ENCODE data around the gene TMEM179. TPM values are rescaled to one million over a fixed set of nuclear protein-coding genes. Genes with fewer than 3 reads are reported as not detected.

TMEM179 gene
- total and polyA plus RNA-seq, 10 of the 15 experiments (the other 5 are each of a cell fraction or from before 2014, with no cell fraction given), result not detected

DNA sequence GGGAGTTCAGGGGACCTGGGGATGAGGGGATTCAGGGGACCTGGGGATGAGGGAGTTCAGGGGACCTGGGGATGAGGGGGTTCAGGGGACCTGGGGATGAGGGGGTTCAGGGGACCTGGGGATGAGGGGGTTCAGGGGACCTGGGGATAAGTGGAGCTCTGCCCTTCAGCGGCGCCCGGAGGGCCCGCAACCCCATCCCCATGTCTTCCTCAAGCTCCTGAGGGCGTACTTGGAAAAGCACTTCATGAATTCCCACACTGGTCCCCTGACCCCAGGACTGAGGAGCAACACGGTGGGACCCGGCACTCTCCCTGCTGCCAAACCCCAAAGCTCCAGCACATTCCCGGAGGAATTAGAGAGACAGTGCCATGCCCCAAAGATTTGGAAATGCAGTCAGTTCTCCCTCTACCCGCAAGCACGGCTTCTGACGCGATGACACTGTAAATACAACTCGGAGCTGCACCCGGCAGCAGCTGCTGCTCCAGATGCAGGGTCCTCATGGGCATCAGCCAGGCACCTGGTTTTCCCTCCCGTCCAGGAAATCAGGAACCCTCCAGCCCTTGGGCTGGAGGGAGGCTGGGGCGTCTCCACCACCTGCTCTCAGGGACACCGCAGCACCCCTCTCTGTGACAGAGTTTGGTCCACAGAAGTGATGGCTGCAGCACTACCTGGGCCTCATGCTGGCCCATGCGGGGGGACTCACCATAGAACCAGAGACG, 57.8 kb downstream of the TMEM179 start (continued):
- no peak for TF ChIP-seq NR2C1 (IDR thresholded peaks at IDR 0.05)
- no peak for TF ChIP-seq REST (IDR thresholded peaks at IDR 0.05; ENCODE audit: low read depth, low read length)
- no peak for TF ChIP-seq TARDBP (IDR thresholded peaks at IDR 0.05; ENCODE audit: borderline replicate concordance)

GRCh38 chr14:104545942-104546501, 58.5 kb downstream of the TMEM179 start:
- SMC1A ChIA-PET (ENCODE audit: uncharacterized antibody, unreplicated experiment), result no interaction called here
- intact Hi-C loops (cut with micrococcal nuclease; ENCODE audit: unreplicated experiment), result no loop called here

More at GRCh38 chr14:104545942-104546501, 58.5 kb downstream of the TMEM179 start:
- ATAC-seq (no peak), DNase-seq (ENCODE audit: low read depth, low spot score) (no peak), FAIRE-seq (no peak)
- H3K27ac ChIP-seq (ENCODE audit: control insufficient read depth, insufficient read depth), result no peak overlapping the region
- H3K36me3 ChIP-seq (ENCODE audit: control insufficient read depth in 2 of 2, insufficient read depth in 2 of 2, low read length in 1 of 2), result no peaks in the 10 kb centered on the region
- H2AFZ ChIP-seq (ENCODE audit: control insufficient read depth, low read depth, low read length), result no peak overlapping the region
- ChIA-PET CTCF (no interaction called here), POLR2A (no interaction called here), RAD21 (ENCODE audit: unreplicated experiment) (no interaction called here)
- no peak overlapping the region for H3K4me2 ChIP-seq (ENCODE audit: control insufficient read depth, insufficient read depth)
- H4K20me1 ChIP-seq (ENCODE audit: control insufficient read depth, insufficient read depth), result no peaks in the 10 kb centered on the region
- in situ Hi-C loops (cut with MboI), result no loop called here
- H3K9ac ChIP-seq (ENCODE audit: control insufficient read depth, insufficient read depth, low read length), result no peak overlapping the region
- H3K4me1 ChIP-seq (ENCODE audit: control insufficient read depth, insufficient read depth, low read length), result no peaks in the 10 kb centered on the region
- no peak for TF ChIP-seq FOXM1 (IDR thresholded peaks at IDR 0.05; ENCODE audit: low read depth, low read length)
- TF ChIP-seq ZNF217 (IDR thresholded peaks at IDR 0.05), result no peak
- no peak for TF ChIP-seq JUND (IDR thresholded peaks at IDR 0.05; ENCODE audit: low read depth, low read length)
- no peak for TF ChIP-seq POLR2A (IDR thresholded peaks at IDR 0.05; ENCODE audit: low read depth, low read length)
- no peak for TF ChIP-seq NBN (IDR thresholded peaks at IDR 0.05)
- no peak for TF ChIP-seq RUNX3 (IDR thresholded peaks at IDR 0.05; ENCODE audit: low read length)
- TF ChIP-seq RFX5 (IDR thresholded peaks at IDR 0.05; ENCODE audit: low read depth, low read length), result no peak
- no peak for TF ChIP-seq EGR1 (IDR thresholded peaks at IDR 0.05; ENCODE audit: borderline replicate concordance in 1 of 2, low read depth in 2 of 2, low read length in 2 of 2)
- no peak for TF ChIP-seq TCF12 (IDR thresholded peaks at IDR 0.05; ENCODE audit: low read depth, low read length)
- no peak for TF ChIP-seq ZZZ3 (IDR thresholded peaks at IDR 0.05; ENCODE audit: control insufficient read depth, insufficient read length, low read depth)
- TF ChIP-seq STAT3 (IDR thresholded peaks at IDR 0.05; ENCODE audit: low read depth, low read length), result no peak
- no peak for TF ChIP-seq ATF7 (IDR thresholded peaks at IDR 0.05; ENCODE audit: low read depth)
- no peak for TF ChIP-seq SIX5 (IDR thresholded peaks at IDR 0.05; ENCODE audit: low read depth, low read length, severe bottlenecking)
- no peak for TF ChIP-seq NR2C1 (IDR thresholded peaks at IDR 0.05)
- TF ChIP-seq BHLHE40 (IDR thresholded peaks at IDR 0.05; ENCODE audit: borderline replicate concordance in 1 of 2, low read depth in 2 of 2, low read length in 1 of 2), result no peak
- no peak for TF ChIP-seq SREBF1 (IDR thresholded peaks at IDR 0.05; ENCODE audit: low read length)
- no peak for TF ChIP-seq MEF2B (IDR thresholded peaks at IDR 0.05; ENCODE audit: partially characterized antibody, poor library complexity, severe bottlenecking)
- TF ChIP-seq, protein P1, sequence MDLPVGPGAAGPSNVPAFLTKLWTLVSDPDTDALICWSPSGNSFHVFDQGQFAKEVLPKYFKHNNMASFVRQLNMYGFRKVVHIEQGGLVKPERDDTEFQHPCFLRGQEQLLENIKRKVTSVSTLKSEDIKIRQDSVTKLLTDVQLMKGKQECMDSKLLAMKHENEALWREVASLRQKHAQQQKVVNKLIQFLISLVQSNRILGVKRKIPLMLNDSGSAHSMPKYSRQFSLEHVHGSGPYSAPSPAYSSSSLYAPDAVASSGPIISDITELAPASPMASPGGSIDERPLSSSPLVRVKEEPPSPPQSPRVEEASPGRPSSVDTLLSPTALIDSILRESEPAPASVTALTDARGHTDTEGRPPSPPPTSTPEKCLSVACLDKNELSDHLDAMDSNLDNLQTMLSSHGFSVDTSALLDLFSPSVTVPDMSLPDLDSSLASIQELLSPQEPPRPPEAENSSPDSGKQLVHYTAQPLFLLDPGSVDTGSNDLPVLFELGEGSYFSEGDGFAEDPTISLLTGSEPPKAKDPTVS (IDR thresholded peaks at IDR 0.05; ENCODE audit: low read depth, low read length), result no peak
- peaks cover 4 to 5% of the 10 kb centered on the region in 2 experiments; a peak in 2 of 4 replicates for H3K27me3 ChIP-seq (replicated peaks in 1 of 2; ENCODE audit: control insufficient read depth in 2 of 2, insufficient read depth in 2 of 2, low read length in 1 of 2)
- no peak overlapping the region for H3K4me3 ChIP-seq
- no peaks in the 10 kb centered on the region for H3K79me2 ChIP-seq (ENCODE audit: control insufficient read depth, insufficient read depth, low read length)
- no TSS peak for BruUV-seq (replicated peaks)
- 25% methylated on average over 24 of the region's 24 CpGs for WGBS (ENCODE audit: insufficient coverage, insufficient replicate concordance, low lambda C conversion rate, missing lambda C conversion rate)
- no peaks in the 10 kb centered on the region for H3K9me3 ChIP-seq (replicated peaks; ENCODE audit: control insufficient read depth, insufficient read depth, low read length)
